Osteocyte (in vitro differentiated cells): ENCODE data around the gene GCNT4. TPM values are rescaled to one million over a fixed set of nuclear protein-coding genes. Genes with fewer than 3 reads are reported as not detected.

ENCODE experiments used
- DNase-seq: peaks from one replicate; pipeline ENCODE4 v3.0.0; 2021; ENCODE audit warnings: mixed read lengths; ENCODE audit not compliant: unreplicated experiment; ENCODE audit errors: extremely low spot score
- H3K27ac Mint-ChIP-seq: one replicate; pipeline ENCODE4 v1.8.0; 2021; ENCODE audit warnings: mild to moderate bottlenecking, mixed read lengths; ENCODE audit not compliant: unreplicated experiment
- H3K27me3 Mint-ChIP-seq: one replicate; pipeline ENCODE4 v1.8.0; 2021; ENCODE audit warnings: mixed read lengths; ENCODE audit not compliant: unreplicated experiment
- H3K36me3 Mint-ChIP-seq: one replicate; pipeline ENCODE4 v1.8.0; 2021; ENCODE audit warnings: mixed read lengths; ENCODE audit not compliant: unreplicated experiment
- H3K4me1 Mint-ChIP-seq: one replicate; pipeline ENCODE4 v1.8.0; 2021; ENCODE audit warnings: mixed read lengths; ENCODE audit not compliant: unreplicated experiment
- H3K4me3 Mint-ChIP-seq: one replicate; pipeline ENCODE4 v1.8.0; 2021; ENCODE audit warnings: mild to moderate bottlenecking, moderate library complexity, mixed read lengths; ENCODE audit not compliant: unreplicated experiment
- H3K9me3 Mint-ChIP-seq: one replicate; pipeline ENCODE4 v1.8.0; 2021; ENCODE audit warnings: mixed read lengths; ENCODE audit not compliant: unreplicated experiment
- CTCF ChIP-seq: fragments of 200-600 bp; sonication (generic); IDR thresholded peaks from 2 replicates; pipeline ENCODE4 v1.5.0; 2021; ENCODE audit warnings: antibody characterized with exemption, mild to moderate bottlenecking, moderate library complexity
- total RNA-seq: library from RNA; stranded (reverse); gene quantifications from 2 replicates; pipeline ENCODE4 v1.2.1, GENCODE V29; 2021

Gene GCNT4
- total RNA-seq, 1 donor from 2014 or later: 1.9 TPM

- H3K4me3 Mint-ChIP-seq: no peak overlapping the region
- TF ChIP-seq CTCF: no peak
- H3K4me1 Mint-ChIP-seq: peaks cover 7% of the 10 kb centered on the region
- DNase-seq: no peak
- no peaks in the 10 kb centered on the region for H3K27me3 Mint-ChIP-seq
- no peak overlapping the region for H3K27ac Mint-ChIP-seq
- H3K9me3 Mint-ChIP-seq: no peaks in the 10 kb centered on the region
- no peaks in the 10 kb centered on the region for H3K36me3 Mint-ChIP-seq
These were observed 30.6 kb downstream of the GCNT4 start for GRCh38 chr5:75021800-75022199.

GRCh38 chr5:75021219-75021618 lies 31.1 kb downstream of the GCNT4 start:
- no peak for DNase-seq
- Mint-ChIP-seq H3K27ac (no peak overlapping the region), H3K4me1 (peaks cover 7% of the 10 kb centered on the region), H3K36me3 (no peaks in the 10 kb centered on the region), H3K27me3 (no peaks in the 10 kb centered on the region), H3K4me3 (no peak overlapping the region), H3K9me3 (no peaks in the 10 kb centered on the region)
- TF ChIP-seq CTCF: no peak

- H3K27ac Mint-ChIP-seq: no peak overlapping the region
- H3K9me3 Mint-ChIP-seq: peaks cover under 1% of the 10 kb centered on the region
- TF ChIP-seq CTCF: no peak
- H3K36me3 Mint-ChIP-seq: no peaks in the 10 kb centered on the region
- H3K27me3 Mint-ChIP-seq: no peaks in the 10 kb centered on the region
- H3K4me1 Mint-ChIP-seq: peaks cover 7% of the 10 kb centered on the region
- H3K4me3 Mint-ChIP-seq: no peak overlapping the region
- DNase-seq: no peak
These were observed 32.2 kb downstream of the GCNT4 start for GRCh38 chr5:75020016-75020656.

GRCh38 chr5:75018805-75019587 lies 33.4 kb downstream of the GCNT4 start:
- no peak for DNase-seq
- H3K36me3 Mint-ChIP-seq: no peaks in the 10 kb centered on the region
- H3K27ac Mint-ChIP-seq: no peak overlapping the region
- H3K4me1 Mint-ChIP-seq: peaks cover 3% of the 10 kb centered on the region
- H3K27me3 Mint-ChIP-seq: no peaks in the 10 kb centered on the region
- no peak for TF ChIP-seq CTCF
- no peak overlapping the region for H3K4me3 Mint-ChIP-seq
- H3K9me3 Mint-ChIP-seq: peaks cover 11% of the 10 kb centered on the region

GRCh38 chr5:75017971-75018370 lies 34.4 kb downstream of the GCNT4 start:
- Mint-ChIP-seq H3K27ac (no peak overlapping the region), H3K9me3 (peaks cover 11% of the 10 kb centered on the region), H3K4me1 (no peaks in the 10 kb centered on the region), H3K4me3 (no peak overlapping the region), H3K27me3 (no peaks in the 10 kb centered on the region), H3K36me3 (no peaks in the 10 kb centered on the region)
- DNase-seq: no peak
- no peak for TF ChIP-seq CTCF
